Smooth muscle cell (in vitro differentiated cells): ENCODE results near the gene CCT5. TPM values are rescaled to one million over a fixed set of nuclear protein-coding genes. Genes with fewer than 3 reads are reported as not detected.

Experiments used
- DNase-seq: peaks from one replicate; lab custom pipeline; 2025; ENCODE audit not compliant: unreplicated experiment; lab: John Stamatoyannopoulos, UW
- H2AFZ ChIP-seq: fragments of 200-600 bp; sonication (generic); 2 replicates; pipeline ENCODE4 v1.6.0; 2016; ENCODE audit warnings: antibody characterized with exemption, low read depth, mild to moderate bottlenecking
- H3F3A ChIP-seq: fragments of 200-600 bp; sonication (generic); 2 replicates; pipeline ENCODE4 v1.6.0; 2017; ENCODE audit warnings: antibody characterized with exemption, low read depth
- H3K27ac ChIP-seq: fragments of 200-600 bp; sonication (generic); 2 replicates; pipeline ENCODE4 v1.5.1; 2016; ENCODE audit warnings: low read depth, mild to moderate bottlenecking
- H3K27me3 ChIP-seq: fragments of 200-600 bp; sonication (generic); 2 replicates; pipeline ENCODE4 v1.6.1; 2016; ENCODE audit warnings: low read depth, mild to moderate bottlenecking
- H3K36me3 ChIP-seq: fragments of 200-600 bp; sonication (generic); 2 replicates; pipeline ENCODE4 v1.5.1; 2016; ENCODE audit warnings: low read depth
- H3K4me1 ChIP-seq: fragments of 200-600 bp; sonication (generic); 2 replicates; pipeline ENCODE4 v1.5.1; 2016; ENCODE audit warnings: low read depth
- H3K4me2 ChIP-seq: fragments of 200-600 bp; sonication (generic); 2 replicates; pipeline ENCODE4 v1.6.0; 2016; ENCODE audit warnings: mild to moderate bottlenecking
- H3K4me3 ChIP-seq: fragments of 200-600 bp; sonication (generic); 2 replicates; pipeline ENCODE4 v1.5.1; 2016; ENCODE audit warnings: mild to moderate bottlenecking
- H3K79me2 ChIP-seq: fragments of 200-600 bp; sonication (generic); 2 replicates; pipeline ENCODE4 v1.6.0; 2016; ENCODE audit warnings: low read depth, mild to moderate bottlenecking
- H3K9ac ChIP-seq: fragments of 200-600 bp; sonication (generic); 2 replicates; pipeline ENCODE4 v1.6.0; 2016; ENCODE audit warnings: low read depth
- H3K9me3 ChIP-seq: fragments of 200-600 bp; sonication (generic); replicated peaks from 2 replicates; pipeline ENCODE4 v1.5.1; 2016; ENCODE audit warnings: low read depth
- H4K20me1 ChIP-seq: fragments of 200-600 bp; sonication (generic); 2 replicates; pipeline ENCODE4 v1.6.0; 2016; ENCODE audit warnings: low read depth
- CTCF ChIP-seq: fragments of 200-600 bp; sonication (generic); IDR thresholded peaks from 2 replicates; pipeline ENCODE4 v1.5.1; 2017; ENCODE audit warnings: borderline replicate concordance, mild to moderate bottlenecking, antibody characterized with exemption; ENCODE audit not compliant: insufficient read depth, poor library complexity, severe bottlenecking
- WGBS: methylation state at CpG from one replicate; pipeline ENCODE4 v1.1.7; 2016; ENCODE audit warnings: low lambda C conversion rate; 5-methylcytosine and 5-hydroxymethylcytosine counted together
- polyA plus RNA-seq: library from polyadenylated mRNA; unstranded; fragments of >200 nt; fragmentation: Nextera tagmentation; extraction: Ambion mirVana; gene quantifications from 2 replicates; pipeline ENCODE4 v1.2.1, GENCODE V29; 2016
- total RNA-seq: library from RNA; depleted of rRNA; stranded (reverse); fragments of >200 nt; gene quantifications from 2 replicates; pipeline ENCODE4 v1.2.3, GENCODE V29; 2014

The CCT5 gene
- total and polyA plus RNA-seq, 2 experiments from 2014 or later: 146 to 198 TPM

- H3K36me3 ChIP-seq: no peaks in the 10 kb centered on the region
- H3K9me3 ChIP-seq: no peaks in the 10 kb centered on the region
- H2AFZ ChIP-seq: no peak overlapping the region
- no peak for TF ChIP-seq CTCF
- H3K27me3 ChIP-seq: no peaks in the 10 kb centered on the region
- H3F3A ChIP-seq: no peaks in the 10 kb centered on the region
- no peak overlapping the region for H3K4me3 ChIP-seq
- H3K4me2 ChIP-seq: no peak overlapping the region
- H3K4me1 ChIP-seq: no peaks in the 10 kb centered on the region
- no peaks in the 10 kb centered on the region for H4K20me1 ChIP-seq
- H3K79me2 ChIP-seq: no peaks in the 10 kb centered on the region
- DNase-seq: no peak
- 93% methylated on average over 13 of the region's 13 CpGs for WGBS
- H3K27ac ChIP-seq: no peak overlapping the region
- H3K9ac ChIP-seq: no peak overlapping the region
Measured at GRCh38 chr5:10288592-10289219, 38.6 kb downstream of the CCT5 start.

DNA sequence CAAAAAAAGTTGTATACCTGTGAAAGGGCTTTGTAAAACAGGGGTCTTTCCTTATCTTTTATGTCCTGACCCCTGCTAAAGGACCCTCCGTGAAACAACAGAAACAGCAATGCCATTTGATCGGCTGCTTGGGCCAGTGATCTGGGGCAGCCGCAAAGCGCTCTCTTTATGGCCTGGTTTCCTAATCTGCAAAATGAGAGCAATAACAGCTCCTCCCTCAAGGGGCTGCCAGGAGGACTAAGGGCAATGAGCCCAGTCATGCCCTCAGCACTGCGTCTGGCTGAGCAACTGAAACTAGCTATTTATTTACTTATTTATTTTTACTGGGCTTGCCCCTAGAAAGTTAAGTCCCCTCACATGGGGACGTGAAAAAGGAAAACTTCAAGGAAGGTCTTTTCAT is 39.3 kb downstream of the CCT5 start:
- no peak for TF ChIP-seq CTCF
- Histone ChIP-seq H3K36me3 (no peaks in the 10 kb centered on the region), H3K4me3 (no peak overlapping the region), H3F3A (no peaks in the 10 kb centered on the region), H3K4me1 (no peaks in the 10 kb centered on the region), H3K4me2 (no peak overlapping the region), H3K27ac (no peak overlapping the region), H3K9ac (no peak overlapping the region), H4K20me1 (no peaks in the 10 kb centered on the region), H2AFZ (no peak overlapping the region), H3K9me3 (no peaks in the 10 kb centered on the region), H3K79me2 (no peaks in the 10 kb centered on the region), H3K27me3 (no peaks in the 10 kb centered on the region)
- 78% methylated on average over 6 of the region's 6 CpGs for WGBS
- no peak for DNase-seq

DNA sequence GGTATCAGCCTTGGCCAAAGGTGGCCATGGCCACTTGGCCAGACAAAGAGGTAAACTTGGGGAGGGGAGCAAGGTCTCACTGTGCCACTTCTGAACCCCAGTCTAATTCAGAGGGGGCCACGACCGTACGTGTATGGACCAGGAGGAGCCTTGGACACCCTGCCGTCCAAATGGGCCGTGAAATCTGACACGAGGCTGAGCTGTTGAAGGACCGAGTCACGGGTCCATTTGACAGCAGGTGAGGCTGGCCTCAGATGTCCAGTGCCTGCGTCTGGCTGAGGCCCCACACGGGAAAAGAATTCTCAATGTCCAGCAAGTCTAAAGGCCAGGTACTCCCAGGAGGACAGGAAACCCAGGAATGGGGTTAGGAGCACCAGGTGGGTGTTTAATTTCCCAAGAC is 39.9 kb downstream of the CCT5 start:
- no peak for TF ChIP-seq CTCF
- no peak overlapping the region for H3K4me2 ChIP-seq
- no peak overlapping the region for H3K9ac ChIP-seq
- no peaks in the 10 kb centered on the region for H3K4me1 ChIP-seq
- H2AFZ ChIP-seq: no peak overlapping the region
- H3K36me3 ChIP-seq: no peaks in the 10 kb centered on the region
- no peak for DNase-seq
- H4K20me1 ChIP-seq: no peaks in the 10 kb centered on the region
- H3K4me3 ChIP-seq: no peak overlapping the region
- H3K79me2 ChIP-seq: no peaks in the 10 kb centered on the region
- WGBS: 91% methylated on average over 10 of the region's 10 CpGs
- no peaks in the 10 kb centered on the region for H3F3A ChIP-seq
- H3K27ac ChIP-seq: no peak overlapping the region
- no peaks in the 10 kb centered on the region for H3K27me3 ChIP-seq
- H3K9me3 ChIP-seq: no peaks in the 10 kb centered on the region

DNA sequence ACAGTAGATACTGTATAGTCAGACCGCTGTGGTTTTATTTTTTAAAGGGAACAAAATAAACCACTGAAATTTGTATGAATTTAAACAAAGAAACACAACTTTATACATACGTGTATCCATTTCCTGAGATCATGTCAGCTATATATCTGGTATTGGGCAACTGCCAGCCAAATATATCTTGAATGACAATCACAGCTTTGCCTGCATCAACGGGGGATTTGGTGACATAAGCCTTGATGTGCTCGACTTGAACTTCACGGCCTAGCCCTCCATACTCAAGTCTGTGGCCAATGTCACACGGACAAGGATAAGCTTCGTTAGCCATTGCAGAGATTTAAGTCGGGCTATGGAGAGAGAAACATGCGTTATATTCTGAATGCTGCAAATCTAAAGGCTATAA is 40.4 kb downstream of the CCT5 start:
- H3K36me3 ChIP-seq: no peaks in the 10 kb centered on the region
- no peaks in the 10 kb centered on the region for H3K79me2 ChIP-seq
- H3K9ac ChIP-seq: no peak overlapping the region
- no peaks in the 10 kb centered on the region for H3F3A ChIP-seq
- no peaks in the 10 kb centered on the region for H3K4me1 ChIP-seq
- no peak for DNase-seq
- H3K9me3 ChIP-seq: no peaks in the 10 kb centered on the region
- H4K20me1 ChIP-seq: no peaks in the 10 kb centered on the region
- no peak overlapping the region for H3K4me3 ChIP-seq
- 92% methylated on average over 9 of the region's 9 CpGs for WGBS
- no peak overlapping the region for H3K27ac ChIP-seq
- no peak overlapping the region for H2AFZ ChIP-seq
- no peaks in the 10 kb centered on the region for H3K27me3 ChIP-seq
- TF ChIP-seq CTCF: no peak
- no peak overlapping the region for H3K4me2 ChIP-seq
